Cardiac muscle cell (in vitro differentiated cells and primary cell): ENCODE measurements around the gene DIAPH2. TPM values are rescaled to one million over a fixed set of nuclear protein-coding genes. Genes with fewer than 3 reads are reported as not detected.

Source experiments
- DNase-seq, 2 donors: peaks; one replicate each; pipeline versions ENCODE4 v3.0.0 to v3.0.0-alpha.2; 2010 to 2017; ENCODE audit warnings: low read depth in 1 of 2, low spot score in 1 of 2
- H3K27ac ChIP-seq: fragments of 200-600 bp; sonication (generic); 2 replicates; pipeline ENCODE4 v1.5.1; 2016
- H3K27me3 ChIP-seq: fragments of 200-600 bp; sonication (generic); 2 replicates; pipeline ENCODE4 v1.6.0; 2016; ENCODE audit warnings: control low read depth
- H3K36me3 ChIP-seq: fragments of 200-600 bp; sonication (generic); 2 replicates; pipeline ENCODE4 v1.5.1; 2016; ENCODE audit warnings: control low read depth
- H3K4me1 ChIP-seq: fragments of 200-600 bp; sonication (generic); 2 replicates; pipeline ENCODE4 v1.8.1; 2017; ENCODE audit warnings: low read depth, mild to moderate bottlenecking, mixed run types
- H3K4me3 ChIP-seq: fragments of 200-600 bp; sonication (generic); 2 replicates; pipeline ENCODE4 v1.5.1; 2016; ENCODE audit warnings: mild to moderate bottlenecking
- H3K9me3 ChIP-seq: fragments of 200-600 bp; sonication (generic); 2 replicates; pipeline ENCODE4 v1.5.1; 2017; ENCODE audit warnings: low read depth, mild to moderate bottlenecking, control low read depth
- CTCF ChIP-seq: IDR thresholded peaks from 2 replicates; pipeline ENCODE4 v1.5.1; 2012; ENCODE audit warnings: low read depth, mild to moderate bottlenecking, low read length
- polyA plus RNA-seq: library from polyadenylated mRNA; unstranded; fragments of >200 nt; fragmentation: Nextera tagmentation; extraction: Ambion mirVana; gene quantifications from 2 replicates; pipeline ENCODE4 v1.2.1, GENCODE V29; 2016
- total RNA-seq: library from RNA; depleted of rRNA; stranded (reverse); fragments of >200 nt; gene quantifications from 2 replicates; pipeline ENCODE4 v1.2.3, GENCODE V29; 2016

The DIAPH2 gene
- total and polyA plus RNA-seq, 2 experiments from 2014 or later = 9.1 to 18.4 TPM

- H3K27ac ChIP-seq = no peak overlapping the region
- no peak for TF ChIP-seq CTCF
- H3K36me3 ChIP-seq = no peaks in the 10 kb centered on the region
- no peaks in the 10 kb centered on the region for H3K27me3 ChIP-seq
- H3K4me3 ChIP-seq = no peak overlapping the region
- H3K4me1 ChIP-seq = no peaks in the 10 kb centered on the region
- no peaks in the 10 kb centered on the region for H3K9me3 ChIP-seq
- DNase-seq = no peak
Measured at GRCh38 chrX:97330151-97330550, 645.5 kb downstream of the DIAPH2 start.

GRCh38 chrX:97332963-97333362 lies 648.3 kb downstream of the DIAPH2 start:
- no peak for TF ChIP-seq CTCF
- Histone ChIP-seq H3K27ac (no peak overlapping the region), H3K4me3 (no peak overlapping the region), H3K4me1 (no peaks in the 10 kb centered on the region), H3K27me3 (no peaks in the 10 kb centered on the region), H3K9me3 (no peaks in the 10 kb centered on the region), H3K36me3 (no peaks in the 10 kb centered on the region)
- peak; percentile 5 to 18 for DNase-seq

DNA sequence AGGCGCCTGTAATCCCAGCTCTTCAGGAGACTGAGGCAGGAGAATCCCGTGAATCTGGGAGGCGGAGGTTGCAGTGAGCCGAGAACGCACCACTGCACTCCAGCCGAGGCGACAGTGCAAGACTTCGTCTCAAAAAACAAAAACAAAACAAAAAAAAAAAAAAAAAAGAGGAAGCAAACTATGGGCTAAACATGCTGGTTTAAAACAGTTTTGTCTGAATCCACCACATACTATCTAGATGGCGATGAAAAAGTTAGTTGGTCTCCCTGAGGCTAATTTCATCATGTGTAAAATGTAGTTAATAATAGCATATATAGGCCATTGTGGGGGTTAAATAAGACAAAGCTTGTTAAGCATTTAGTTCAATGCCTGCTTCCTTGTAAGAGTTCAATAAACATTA lies 650.2 kb downstream of the DIAPH2 start:
- Histone ChIP-seq H3K27ac (no peak overlapping the region), H3K9me3 (no peaks in the 10 kb centered on the region), H3K4me3 (no peak overlapping the region), H3K36me3 (no peaks in the 10 kb centered on the region), H3K4me1 (no peaks in the 10 kb centered on the region), H3K27me3 (no peaks in the 10 kb centered on the region)
- DNase-seq = no peak
- no peak for TF ChIP-seq CTCF

DNA sequence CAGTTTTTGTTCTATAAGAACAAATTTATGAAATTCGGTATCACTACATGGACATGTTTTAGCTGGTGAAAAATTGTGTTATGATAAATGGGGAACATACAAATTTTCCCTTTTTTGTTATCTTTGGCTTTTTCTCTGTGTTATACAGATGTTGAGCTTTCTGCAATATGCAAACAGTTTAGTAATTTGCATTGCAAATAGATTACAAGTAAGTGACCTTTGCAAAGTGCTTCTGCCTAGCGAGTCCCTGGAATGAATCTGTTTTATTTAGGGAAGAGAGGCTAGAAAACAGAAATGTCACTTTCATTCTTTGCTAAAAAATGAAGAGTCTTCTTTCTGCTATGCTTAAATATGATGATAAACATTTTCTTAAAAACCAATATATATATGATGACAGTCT lies 660.1 kb downstream of the DIAPH2 start:
- no peak overlapping the region for H3K27ac ChIP-seq
- H3K4me3 ChIP-seq = no peak overlapping the region
- H3K27me3 ChIP-seq = no peaks in the 10 kb centered on the region
- no peak for DNase-seq
- no peaks in the 10 kb centered on the region for H3K4me1 ChIP-seq
- TF ChIP-seq CTCF = no peak
- no peaks in the 10 kb centered on the region for H3K36me3 ChIP-seq
- no peaks in the 10 kb centered on the region for H3K9me3 ChIP-seq

GRCh38 chrX:97358941-97359340 lies 674.3 kb downstream of the DIAPH2 start:
- no peak for TF ChIP-seq CTCF
- DNase-seq = no peak
- H3K27me3 ChIP-seq = no peaks in the 10 kb centered on the region
- H3K27ac ChIP-seq = no peak overlapping the region
- no peaks in the 10 kb centered on the region for H3K4me1 ChIP-seq
- no peak overlapping the region for H3K4me3 ChIP-seq
- H3K9me3 ChIP-seq = no peaks in the 10 kb centered on the region
- H3K36me3 ChIP-seq = no peaks in the 10 kb centered on the region

DNA sequence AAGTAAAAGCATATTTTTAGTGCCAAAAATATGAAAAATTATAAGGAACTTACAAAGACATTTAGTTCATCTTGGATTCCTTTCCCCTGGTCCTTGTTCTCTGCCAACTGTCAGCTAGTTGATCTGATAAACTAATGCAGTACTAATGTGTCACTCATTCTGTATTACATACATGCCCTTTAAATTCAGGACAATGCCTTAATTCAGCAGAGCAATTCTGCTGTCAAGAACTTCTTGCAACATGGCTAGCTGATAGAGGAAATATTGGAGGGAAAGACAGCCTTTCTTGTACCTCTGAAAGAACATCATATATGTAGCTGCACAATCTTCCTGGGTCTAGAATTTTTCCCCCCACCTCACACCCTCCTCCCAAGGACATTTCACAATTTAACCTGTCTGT lies 679.2 kb downstream of the DIAPH2 start:
- Histone ChIP-seq H3K27ac (no peak overlapping the region), H3K36me3 (no peaks in the 10 kb centered on the region), H3K4me1 (no peaks in the 10 kb centered on the region), H3K9me3 (no peaks in the 10 kb centered on the region), H3K4me3 (no peak overlapping the region), H3K27me3 (no peaks in the 10 kb centered on the region)
- DNase-seq = no peak
- no peak for TF ChIP-seq CTCF
